Spleen (tissue), 7 donors: ENCODE data around the gene SFXN5.

Experiments used
- POLR2A ChIP-seq, 3 donors: fragments of 450-650 bp; IDR thresholded peaks; one replicate each; pipeline ENCODE4 v1.5.1; 2017; ENCODE audit warnings: antibody characterized with exemption in 3 of 3, mild to moderate bottlenecking in 1 of 3
- POLR2AphosphoS5 ChIP-seq, 3 donors: sonication (generic); formaldehyde crosslinking; IDR thresholded peaks; one replicate each; pipeline ENCODE4 v1.5.1; 2017; ENCODE audit warnings: antibody characterized with exemption in 3 of 3
- TF ChIP-seq, protein P1 (sequence below), 11 experiments: fragments of 200-600 bp in 7 of 11; fragments of 450-650 bp in 4 of 11; sonication (generic) in 4 of 11; IDR thresholded peaks in 8 of 11; conservative IDR thresholded peaks in 3 of 11; 1 replicate in 7 of 11; 2 replicates in 4 of 11; pipeline versions ENCODE4 v1.4.0 to v1.8.0; 2016 to 2021; ENCODE audit warnings: antibody characterized with exemption in 11 of 11, inconsistent platforms in 4 of 11, mild to moderate bottlenecking in 1 of 11
- donor health status: DM: no; HTN: no; CAD: no; lungs with moderate emphysema.
- donor health status: DM: no; HTN: no; CAD: no.
- donor health status: DM: no; HTN: no; CAD: no.

DNA sequence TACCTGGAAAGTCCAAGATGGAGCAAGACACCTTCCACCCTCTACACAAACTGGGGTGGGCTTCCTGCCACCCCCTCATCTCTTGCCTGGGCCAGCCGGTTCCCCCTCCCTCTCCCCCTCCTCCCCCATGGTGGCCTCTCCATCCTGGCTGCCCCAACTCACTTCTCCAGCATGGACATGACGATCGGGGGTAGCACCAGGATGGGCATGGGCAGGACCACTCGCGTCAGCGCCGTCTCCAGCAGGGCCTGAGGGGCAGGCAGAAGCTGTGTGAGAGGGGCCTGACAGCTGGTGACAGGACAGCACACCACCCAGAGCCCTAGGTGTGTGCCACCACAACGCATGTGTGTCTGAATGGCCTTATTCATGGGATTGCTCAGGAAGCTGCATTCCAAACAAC, 103.2 kb downstream of the SFXN5 start:
- TF ChIP-seq POLR2A (IDR thresholded peaks at IDR 0.05) (no peak), POLR2AphosphoS5 (IDR thresholded peaks at IDR 0.05) (no peak)
- TF ChIP-seq, protein P1, sequence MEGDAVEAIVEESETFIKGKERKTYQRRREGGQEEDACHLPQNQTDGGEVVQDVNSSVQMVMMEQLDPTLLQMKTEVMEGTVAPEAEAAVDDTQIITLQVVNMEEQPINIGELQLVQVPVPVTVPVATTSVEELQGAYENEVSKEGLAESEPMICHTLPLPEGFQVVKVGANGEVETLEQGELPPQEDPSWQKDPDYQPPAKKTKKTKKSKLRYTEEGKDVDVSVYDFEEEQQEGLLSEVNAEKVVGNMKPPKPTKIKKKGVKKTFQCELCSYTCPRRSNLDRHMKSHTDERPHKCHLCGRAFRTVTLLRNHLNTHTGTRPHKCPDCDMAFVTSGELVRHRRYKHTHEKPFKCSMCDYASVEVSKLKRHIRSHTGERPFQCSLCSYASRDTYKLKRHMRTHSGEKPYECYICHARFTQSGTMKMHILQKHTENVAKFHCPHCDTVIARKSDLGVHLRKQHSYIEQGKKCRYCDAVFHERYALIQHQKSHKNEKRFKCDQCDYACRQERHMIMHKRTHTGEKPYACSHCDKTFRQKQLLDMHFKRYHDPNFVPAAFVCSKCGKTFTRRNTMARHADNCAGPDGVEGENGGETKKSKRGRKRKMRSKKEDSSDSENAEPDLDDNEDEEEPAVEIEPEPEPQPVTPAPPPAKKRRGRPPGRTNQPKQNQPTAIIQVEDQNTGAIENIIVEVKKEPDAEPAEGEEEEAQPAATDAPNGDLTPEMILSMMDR (IDR thresholded peaks at IDR 0.05 in 8 of 11, conservative IDR thresholded peaks at IDR 0.05 in 3 of 11) = no peak
